ENCODE measurements around the gene EFNA5.

The EFNA5 gene

GRCh38 chr5:107565791-107566767 is 104.7 kb downstream of the EFNA5 start:
- no peaks in the 10 kb centered on the region for H3K36me3 ChIP-seq (ENCODE audit: control insufficient read depth, insufficient read depth, low read length)
- DNase-seq: no peak
- H3K27me3 ChIP-seq (replicated peaks; ENCODE audit: control insufficient read depth, insufficient read depth, low read length, poor library complexity, severe bottlenecking): no peaks in the 10 kb centered on the region
- H3K4me3 ChIP-seq (ENCODE audit: insufficient read depth, low read depth, low read length, poor library complexity, severe bottlenecking): no peak overlapping the region
- H3K9me3 ChIP-seq (ENCODE audit: control insufficient read depth, low read length): no peaks in the 10 kb centered on the region
- H3K4me1 ChIP-seq (ENCODE audit: control insufficient read depth, insufficient read depth, low read length, poor library complexity, severe bottlenecking): peaks cover 4% of the 10 kb centered on the region
- H3K27ac ChIP-seq (ENCODE audit: insufficient read depth, low read length, poor library complexity, severe bottlenecking): no peak overlapping the region

DNA sequence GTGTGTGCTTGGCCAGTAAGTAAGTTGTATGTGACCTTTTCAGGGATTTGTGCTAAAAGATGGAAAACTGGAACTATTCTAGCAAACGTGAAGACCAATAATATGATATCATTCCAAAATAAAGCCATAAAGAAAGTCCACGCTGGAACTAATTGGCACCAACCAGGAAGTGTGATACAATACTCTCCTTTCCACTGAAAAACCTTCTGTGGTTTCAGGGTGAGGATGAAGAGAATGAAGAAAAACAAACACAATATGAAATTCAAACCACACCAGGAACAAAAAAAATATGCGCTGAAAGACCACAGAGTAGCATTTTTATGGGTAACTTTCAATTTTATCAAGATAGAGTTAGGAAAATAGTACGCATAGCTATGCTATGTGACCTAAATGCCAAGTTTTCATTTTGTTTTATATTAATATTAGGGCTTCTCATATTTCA is 105.8 kb downstream of the EFNA5 start:
- no peak for DNase-seq
- Histone ChIP-seq H3K27ac (ENCODE audit: insufficient read depth, low read length, poor library complexity, severe bottlenecking) (no peak overlapping the region), H3K4me3 (ENCODE audit: insufficient read depth, low read depth, low read length, poor library complexity, severe bottlenecking) (no peak overlapping the region), H3K27me3 (replicated peaks; ENCODE audit: control insufficient read depth, insufficient read depth, low read length, poor library complexity, severe bottlenecking) (no peaks in the 10 kb centered on the region), H3K9me3 (ENCODE audit: control insufficient read depth, low read length) (no peaks in the 10 kb centered on the region), H3K4me1 (ENCODE audit: control insufficient read depth, insufficient read depth, low read length, poor library complexity, severe bottlenecking) (no peaks in the 10 kb centered on the region), H3K36me3 (ENCODE audit: control insufficient read depth, insufficient read depth, low read length) (no peaks in the 10 kb centered on the region)

GRCh38 chr5:107563959-107564544 is 106.7 kb downstream of the EFNA5 start:
- no peak overlapping the region for H3K4me3 ChIP-seq (ENCODE audit: insufficient read depth, low read depth, low read length, poor library complexity, severe bottlenecking)
- H3K27me3 ChIP-seq (replicated peaks; ENCODE audit: control insufficient read depth, insufficient read depth, low read length, poor library complexity, severe bottlenecking): no peaks in the 10 kb centered on the region
- DNase-seq: no peak
- no peaks in the 10 kb centered on the region for H3K9me3 ChIP-seq (ENCODE audit: control insufficient read depth, low read length)
- H3K27ac ChIP-seq (ENCODE audit: insufficient read depth, low read length, poor library complexity, severe bottlenecking): no peak overlapping the region
- H3K36me3 ChIP-seq (ENCODE audit: control insufficient read depth, insufficient read depth, low read length): no peaks in the 10 kb centered on the region
- no peaks in the 10 kb centered on the region for H3K4me1 ChIP-seq (ENCODE audit: control insufficient read depth, insufficient read depth, low read length, poor library complexity, severe bottlenecking)

DNA sequence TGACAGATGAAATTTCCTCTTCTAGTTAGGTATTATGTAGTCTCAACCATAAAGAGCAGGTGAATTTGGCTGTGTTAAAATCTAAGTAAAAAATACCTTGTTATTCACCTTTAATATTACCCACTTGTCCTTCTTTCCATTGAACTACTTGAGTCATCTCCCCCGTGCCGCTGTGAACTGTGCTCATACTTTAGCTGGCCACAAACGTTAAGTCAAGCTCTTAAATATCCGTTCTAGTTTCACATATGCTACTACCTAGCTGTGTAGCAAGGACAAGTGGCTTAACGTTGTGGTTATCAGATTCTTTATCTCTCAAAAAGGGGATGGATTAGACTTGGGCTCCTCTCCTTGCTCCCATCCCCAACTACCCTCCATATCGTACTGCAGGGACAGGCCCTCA is 110.4 kb downstream of the EFNA5 start:
- no peaks in the 10 kb centered on the region for H3K4me1 ChIP-seq (ENCODE audit: control insufficient read depth, insufficient read depth, low read length, poor library complexity, severe bottlenecking)
- H3K36me3 ChIP-seq (ENCODE audit: control insufficient read depth, insufficient read depth, low read length): no peaks in the 10 kb centered on the region
- no peak overlapping the region for H3K4me3 ChIP-seq (ENCODE audit: insufficient read depth, low read depth, low read length, poor library complexity, severe bottlenecking)
- H3K9me3 ChIP-seq (ENCODE audit: control insufficient read depth, low read length): no peaks in the 10 kb centered on the region
- DNase-seq: no peak
- H3K27me3 ChIP-seq (replicated peaks; ENCODE audit: control insufficient read depth, insufficient read depth, low read length, poor library complexity, severe bottlenecking): no peaks in the 10 kb centered on the region
- no peak overlapping the region for H3K27ac ChIP-seq (ENCODE audit: insufficient read depth, low read length, poor library complexity, severe bottlenecking)

GRCh38 chr5:107558823-107559375 is 111.8 kb downstream of the EFNA5 start:
- Histone ChIP-seq H3K27me3 (replicated peaks; ENCODE audit: control insufficient read depth, insufficient read depth, low read length, poor library complexity, severe bottlenecking) (no peaks in the 10 kb centered on the region), H3K27ac (ENCODE audit: insufficient read depth, low read length, poor library complexity, severe bottlenecking) (no peak overlapping the region), H3K9me3 (ENCODE audit: control insufficient read depth, low read length) (no peaks in the 10 kb centered on the region), H3K4me3 (ENCODE audit: insufficient read depth, low read depth, low read length, poor library complexity, severe bottlenecking) (no peak overlapping the region), H3K36me3 (ENCODE audit: control insufficient read depth, insufficient read depth, low read length) (no peaks in the 10 kb centered on the region), H3K4me1 (ENCODE audit: control insufficient read depth, insufficient read depth, low read length, poor library complexity, severe bottlenecking) (no peaks in the 10 kb centered on the region)
- DNase-seq: no peak

DNA sequence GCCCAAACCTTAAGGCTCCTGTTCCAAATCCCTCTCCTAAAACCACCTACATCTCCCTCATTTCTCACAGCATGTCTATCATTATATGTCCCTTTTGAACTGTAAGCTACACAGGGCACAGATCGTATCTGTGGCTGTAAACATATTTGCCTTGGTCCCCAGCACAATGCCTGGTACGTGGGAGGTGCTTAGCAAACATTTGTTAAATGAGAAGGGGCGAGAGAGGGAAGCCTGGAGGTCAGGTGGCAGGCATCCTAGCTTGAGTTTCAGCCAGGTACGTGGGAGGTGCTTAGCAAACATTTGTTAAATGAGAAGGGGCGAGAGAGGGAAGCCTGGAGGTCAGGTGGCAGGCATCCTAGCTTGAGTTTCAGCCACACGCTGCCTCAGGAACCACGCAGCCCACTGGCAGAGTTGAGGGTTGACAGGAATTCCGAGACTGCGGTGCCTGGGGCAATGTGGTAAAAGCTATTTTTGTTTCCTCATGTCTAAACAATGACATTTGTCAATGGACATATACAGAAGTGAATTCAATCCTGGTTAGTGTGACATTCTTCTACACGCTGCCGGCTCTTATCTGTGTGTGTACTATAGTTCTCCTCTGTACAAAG is 113.6 kb downstream of the EFNA5 start:
- no peak overlapping the region for H3K4me3 ChIP-seq (ENCODE audit: insufficient read depth, low read depth, low read length, poor library complexity, severe bottlenecking)
- no peak overlapping the region for H3K27ac ChIP-seq (ENCODE audit: insufficient read depth, low read length, poor library complexity, severe bottlenecking)
- no peaks in the 10 kb centered on the region for H3K27me3 ChIP-seq (replicated peaks; ENCODE audit: control insufficient read depth, insufficient read depth, low read length, poor library complexity, severe bottlenecking)
- H3K9me3 ChIP-seq (ENCODE audit: control insufficient read depth, low read length): no peaks in the 10 kb centered on the region
- no peaks in the 10 kb centered on the region for H3K4me1 ChIP-seq (ENCODE audit: control insufficient read depth, insufficient read depth, low read length, poor library complexity, severe bottlenecking)
- H3K36me3 ChIP-seq (ENCODE audit: control insufficient read depth, insufficient read depth, low read length): no peaks in the 10 kb centered on the region
- DNase-seq: no peak

GRCh38 chr5:107556575-107556974 is 114.2 kb downstream of the EFNA5 start:
- Histone ChIP-seq H3K4me1 (ENCODE audit: control insufficient read depth, insufficient read depth, low read length, poor library complexity, severe bottlenecking) (no peaks in the 10 kb centered on the region), H3K4me3 (ENCODE audit: insufficient read depth, low read depth, low read length, poor library complexity, severe bottlenecking) (no peak overlapping the region), H3K9me3 (ENCODE audit: control insufficient read depth, low read length) (no peaks in the 10 kb centered on the region), H3K36me3 (ENCODE audit: control insufficient read depth, insufficient read depth, low read length) (no peaks in the 10 kb centered on the region), H3K27ac (ENCODE audit: insufficient read depth, low read length, poor library complexity, severe bottlenecking) (no peak overlapping the region), H3K27me3 (replicated peaks; ENCODE audit: control insufficient read depth, insufficient read depth, low read length, poor library complexity, severe bottlenecking) (no peaks in the 10 kb centered on the region)
- no peak for DNase-seq

GRCh38 chr5:107555425-107556090 is 115.2 kb downstream of the EFNA5 start:
- Histone ChIP-seq H3K4me3 (ENCODE audit: insufficient read depth, low read depth, low read length, poor library complexity, severe bottlenecking) (no peak overlapping the region), H3K27me3 (replicated peaks; ENCODE audit: control insufficient read depth, insufficient read depth, low read length, poor library complexity, severe bottlenecking) (no peaks in the 10 kb centered on the region), H3K36me3 (ENCODE audit: control insufficient read depth, insufficient read depth, low read length) (no peaks in the 10 kb centered on the region), H3K4me1 (ENCODE audit: control insufficient read depth, insufficient read depth, low read length, poor library complexity, severe bottlenecking) (no peaks in the 10 kb centered on the region), H3K9me3 (ENCODE audit: control insufficient read depth, low read length) (no peaks in the 10 kb centered on the region), H3K27ac (ENCODE audit: insufficient read depth, low read length, poor library complexity, severe bottlenecking) (no peak overlapping the region)
- no peak for DNase-seq

DNA sequence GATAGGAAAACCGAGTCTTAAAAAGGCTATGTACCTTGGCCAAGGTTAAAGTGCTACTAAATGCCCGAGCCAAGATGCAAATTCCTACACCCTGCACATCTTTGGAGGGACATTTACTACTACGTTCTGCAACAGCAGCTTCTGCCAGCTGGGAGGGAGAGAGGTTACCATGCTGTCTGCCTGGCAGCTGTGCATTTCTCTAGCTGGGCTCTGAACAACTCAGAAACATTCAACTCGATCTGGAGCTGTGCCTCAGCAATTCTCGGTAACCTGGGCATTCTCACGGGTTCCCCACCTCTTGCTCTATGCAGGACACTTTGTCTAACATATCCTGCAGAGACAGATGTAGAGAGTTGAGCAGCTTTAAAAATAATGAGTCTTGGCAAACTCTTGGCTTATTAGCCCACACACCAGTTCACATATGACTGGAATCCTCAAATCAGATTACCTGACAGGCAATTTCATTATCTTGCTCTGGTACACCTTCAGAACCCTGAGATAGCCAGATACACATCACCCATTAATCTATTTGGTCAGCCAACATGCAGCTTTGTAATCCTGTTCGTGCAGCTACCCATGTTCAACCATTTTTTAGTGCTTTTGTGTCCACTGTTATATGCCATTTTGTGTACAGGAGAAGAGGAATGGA is 115.8 kb downstream of the EFNA5 start:
- no peak overlapping the region for H3K27ac ChIP-seq (ENCODE audit: insufficient read depth, low read length, poor library complexity, severe bottlenecking)
- H3K4me1 ChIP-seq (ENCODE audit: control insufficient read depth, insufficient read depth, low read length, poor library complexity, severe bottlenecking): no peaks in the 10 kb centered on the region
- no peaks in the 10 kb centered on the region for H3K27me3 ChIP-seq (replicated peaks; ENCODE audit: control insufficient read depth, insufficient read depth, low read length, poor library complexity, severe bottlenecking)
- no peak for DNase-seq
- no peak overlapping the region for H3K4me3 ChIP-seq (ENCODE audit: insufficient read depth, low read depth, low read length, poor library complexity, severe bottlenecking)
- H3K36me3 ChIP-seq (ENCODE audit: control insufficient read depth, insufficient read depth, low read length): no peaks in the 10 kb centered on the region
- H3K9me3 ChIP-seq (ENCODE audit: control insufficient read depth, low read length): no peaks in the 10 kb centered on the region

All from effector memory CD4-positive, alpha-beta T cell (primary cell).